ENCODE data around the gene RFTN1.

Gene RFTN1

GRCh38 chr3:16349986-16350596 lies 163.4 kb downstream of the RFTN1 start:
- no peak for DNase-seq

- no peak for DNase-seq
These were observed 166.0 kb downstream of the RFTN1 start for GRCh38 chr3:16347548-16347947.

DNA sequence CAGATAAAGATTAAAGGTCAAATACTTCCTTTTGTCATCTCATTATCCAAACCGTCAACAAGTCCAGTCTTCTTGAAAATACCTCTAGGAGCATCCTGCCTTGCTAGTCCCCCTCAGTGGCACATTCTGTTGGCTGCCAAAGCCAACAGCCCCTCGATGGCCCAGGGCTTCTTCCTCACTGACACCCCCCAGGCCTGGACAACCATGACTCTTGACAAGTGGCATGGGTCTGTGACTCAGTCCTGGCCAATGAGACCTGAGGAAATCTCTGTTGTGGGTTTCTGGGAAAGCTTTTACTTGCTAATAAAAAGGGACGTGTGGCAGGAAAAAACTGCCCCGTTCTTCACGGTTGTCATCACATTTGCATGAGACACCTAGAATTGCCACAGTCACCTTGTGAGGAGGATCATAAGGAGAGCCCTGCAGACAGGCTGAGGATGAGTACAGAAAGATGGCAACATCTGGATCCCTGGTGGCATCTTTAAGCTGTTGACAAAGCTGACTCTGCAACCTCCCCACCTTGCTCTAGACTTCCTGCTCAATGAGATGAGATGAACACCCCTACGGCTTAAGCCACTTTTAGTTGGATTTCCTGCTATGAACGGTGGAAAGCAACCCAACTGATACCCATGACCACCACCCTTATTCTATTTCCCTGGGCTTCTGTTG lies 167.0 kb downstream of the RFTN1 start:
- no peak for DNase-seq

- DNase-seq: no peak
These were observed 170.4 kb downstream of the RFTN1 start for GRCh38 chr3:16343101-16343500.

DNA sequence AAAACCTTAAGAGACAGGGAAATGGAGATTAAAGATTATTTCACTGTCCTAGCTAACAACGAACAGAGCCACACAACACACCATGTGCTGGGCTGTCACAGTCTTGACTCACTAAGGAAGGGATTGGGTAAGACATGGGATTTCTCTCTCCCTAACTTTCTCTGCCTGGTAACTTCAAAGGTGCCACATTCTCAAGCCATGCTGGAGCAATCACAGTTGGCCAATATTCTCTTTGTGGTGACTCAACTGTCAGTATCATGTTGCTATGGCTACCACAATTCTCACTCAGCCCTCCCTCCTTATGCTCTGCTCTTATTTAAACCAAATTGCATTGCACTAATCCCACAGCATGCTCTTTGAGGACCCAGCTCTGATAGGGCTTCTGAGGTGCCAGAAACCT lies 174.5 kb downstream of the RFTN1 start:
- DNase-seq: peak; percentile 43 to 57

- peak; percentile 62 to 64 for DNase-seq
These were observed 175.5 kb downstream of the RFTN1 start for GRCh38 chr3:16337856-16338540.

GRCh38 chr3:16336825-16337224 lies 176.7 kb downstream of the RFTN1 start:
- DNase-seq: no peak

DNA sequence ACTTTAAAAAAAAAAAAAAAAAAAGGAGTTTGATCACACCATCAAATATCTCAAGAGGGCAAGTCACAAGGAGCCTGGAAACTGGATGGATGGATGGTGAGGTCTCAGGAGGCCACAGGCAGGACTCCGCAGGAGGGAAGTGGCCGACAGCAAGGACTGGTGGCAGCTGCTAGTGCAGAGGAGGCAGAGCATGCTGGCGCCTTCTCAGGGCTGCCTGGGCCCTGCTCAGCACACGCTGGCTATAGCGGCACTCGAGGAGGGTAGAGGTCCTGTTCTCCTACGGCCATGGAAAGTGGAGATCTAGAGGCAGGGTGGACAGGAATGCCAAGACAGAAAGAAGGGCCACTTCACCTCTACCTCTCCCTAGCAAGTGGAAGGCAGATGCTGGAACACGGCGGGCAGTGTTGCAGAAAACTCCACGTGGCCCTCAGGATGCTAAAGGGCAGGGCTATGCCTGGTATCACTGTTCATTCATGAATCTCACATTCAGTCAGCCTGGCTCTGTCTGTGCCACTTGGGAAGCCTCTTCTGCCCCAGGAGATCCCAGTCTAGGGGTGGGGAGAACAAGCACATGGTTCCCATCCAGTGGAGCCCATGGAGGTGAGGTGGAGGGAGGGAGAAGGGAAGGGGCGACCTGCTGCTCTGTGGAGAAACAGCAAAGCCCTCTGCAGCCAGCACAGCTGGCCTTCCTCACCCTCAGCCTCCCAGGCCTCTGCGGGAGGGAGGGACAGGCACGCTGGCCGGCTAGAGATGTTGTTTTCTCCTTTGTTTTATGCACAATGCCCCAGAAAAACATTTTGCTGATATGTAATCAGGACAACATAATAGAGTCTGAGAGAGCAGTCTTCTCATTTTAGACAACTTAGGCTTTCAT lies 177.5 kb downstream of the RFTN1 start:
- no peak for DNase-seq

- no peak for DNase-seq
These were observed 178.2 kb downstream of the RFTN1 start for GRCh38 chr3:16335333-16335732.

DNA sequence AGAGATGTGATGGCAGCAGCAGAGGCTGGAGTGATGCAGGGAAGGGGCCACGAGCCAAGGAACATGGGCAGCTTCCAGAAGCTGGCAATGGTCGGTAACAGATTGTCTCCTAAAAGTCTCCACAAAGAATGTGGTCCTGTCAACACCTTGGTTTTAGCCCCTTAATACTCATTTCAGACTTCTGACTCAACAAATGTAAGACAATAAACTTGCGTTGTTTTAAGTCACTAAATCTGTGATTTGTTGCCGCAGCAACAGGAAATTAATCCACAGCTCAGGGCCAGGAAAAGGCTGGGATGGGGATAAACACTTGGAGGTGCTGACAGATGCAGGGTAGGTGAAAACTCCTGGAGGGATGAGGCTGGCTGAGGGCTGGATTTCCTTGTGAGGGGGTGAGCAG lies 178.6 kb downstream of the RFTN1 start:
- DNase-seq: no peak

DNA sequence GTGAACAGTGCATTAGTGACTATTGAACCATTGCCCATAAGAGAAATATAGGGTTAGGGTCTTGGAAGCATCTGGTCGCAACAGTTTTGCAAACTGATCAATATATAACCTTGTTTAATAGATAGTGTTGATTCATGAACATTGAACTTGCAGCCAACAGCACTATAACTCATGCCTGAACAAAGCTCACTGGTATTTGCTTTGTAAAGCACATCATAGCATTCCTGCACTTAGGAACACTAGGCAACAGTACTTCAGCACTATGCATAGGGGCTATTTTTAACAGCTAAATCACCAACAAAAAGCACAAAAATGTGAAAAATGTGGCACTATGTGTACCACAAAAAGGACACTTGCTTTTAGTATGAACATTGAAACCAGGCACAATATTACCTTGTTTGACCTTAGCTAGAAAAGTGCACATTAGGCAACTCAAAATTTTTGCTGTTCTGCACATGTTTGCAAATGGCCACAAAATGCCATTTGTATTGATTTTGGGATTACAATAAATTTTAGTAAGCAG lies 180.5 kb downstream of the RFTN1 start:
- no peak for DNase-seq

DNA sequence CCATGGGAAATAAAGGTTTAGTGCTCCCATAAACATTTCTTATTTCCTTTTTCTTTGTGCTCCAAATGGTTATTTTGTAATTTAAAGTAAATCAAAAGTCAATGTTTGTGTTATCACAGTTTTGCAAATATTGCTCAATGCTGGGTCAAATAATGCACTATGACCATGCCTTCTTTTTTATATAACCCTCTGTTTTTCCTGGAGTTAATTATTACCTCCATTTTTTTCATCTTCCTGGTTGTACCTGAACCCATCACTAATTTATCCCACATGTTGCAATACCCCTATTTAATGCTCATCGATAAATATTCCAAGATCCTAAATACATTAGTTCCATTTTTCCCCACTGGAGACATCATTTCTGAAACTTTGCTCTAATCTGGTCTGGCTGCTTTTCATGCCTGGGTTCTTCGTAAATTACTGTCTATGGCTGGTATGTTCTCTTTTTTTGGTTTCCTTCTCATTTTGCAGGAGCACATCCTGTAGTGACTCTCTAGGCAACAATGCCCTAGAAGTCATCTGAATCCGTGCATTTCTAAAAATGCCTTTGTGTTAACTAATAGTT lies 182.1 kb downstream of the RFTN1 start:
- DNase-seq: no peak

- DNase-seq: no peak
These were observed 183.1 kb downstream of the RFTN1 start for GRCh38 chr3:16330351-16330750.

DNA sequence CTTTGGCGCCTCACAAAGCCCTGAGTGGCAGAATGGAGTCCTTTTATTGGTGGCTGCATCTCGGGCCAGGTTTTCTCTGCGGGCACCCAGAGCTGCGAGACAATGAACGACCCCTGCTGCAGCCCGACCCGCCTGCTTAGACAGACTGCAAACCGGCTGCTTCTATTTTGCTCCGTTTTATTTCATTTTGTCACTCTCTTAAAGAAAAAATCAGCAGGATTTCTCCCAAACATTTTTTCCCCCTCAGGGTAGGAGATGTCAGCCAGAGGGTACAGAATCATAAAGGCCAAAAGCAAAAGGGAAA lies 183.7 kb downstream of the RFTN1 start:
- DNase-seq: no peak

- DNase-seq: no peak
These were observed 184.3 kb downstream of the RFTN1 start for GRCh38 chr3:16329036-16329825.

DNA sequence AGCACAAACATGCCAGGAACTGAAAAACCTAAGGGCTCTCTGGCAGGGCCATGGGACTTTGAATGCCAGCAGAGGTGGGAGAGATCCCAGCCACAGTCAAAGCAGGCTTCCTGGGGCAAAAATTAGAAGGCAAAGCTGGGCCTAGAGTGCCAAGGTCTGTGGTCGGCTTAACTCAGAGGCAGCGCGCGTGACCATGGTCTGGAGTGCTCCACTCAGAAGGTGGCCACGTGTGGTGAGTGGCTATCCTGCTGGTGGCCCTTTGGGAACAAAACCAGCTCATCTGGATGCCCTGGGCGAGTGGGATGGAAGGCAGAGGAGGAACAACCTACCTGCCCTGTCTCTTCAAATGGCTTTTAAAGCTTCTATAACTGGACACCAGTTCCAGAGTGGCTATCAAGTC lies 185.4 kb downstream of the RFTN1 start:
- no peak for DNase-seq

- no peak for DNase-seq
These were observed 186.7 kb downstream of the RFTN1 start for GRCh38 chr3:16326724-16327349.

DNA sequence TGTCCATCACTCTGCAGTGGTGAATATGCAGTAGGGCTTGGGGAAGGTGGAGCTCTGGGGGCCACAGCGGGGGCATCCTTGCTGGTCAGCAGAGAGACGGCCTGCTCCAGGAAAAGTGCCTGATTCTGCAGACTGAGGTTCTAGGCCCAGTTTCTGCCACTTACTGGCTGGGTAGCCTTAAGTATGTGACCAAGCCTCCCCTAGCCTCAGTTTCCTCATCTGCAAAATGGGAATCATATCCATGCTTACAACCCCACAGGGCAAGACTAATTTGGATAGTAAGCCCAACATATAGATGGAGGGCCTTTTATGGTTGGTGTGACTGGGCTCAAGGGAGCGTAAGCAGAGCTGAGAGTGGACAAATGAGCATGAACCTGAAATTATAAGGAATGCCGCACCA lies 187.6 kb downstream of the RFTN1 start:
- no peak for DNase-seq

- DNase-seq: no peak
These were observed 189.8 kb downstream of the RFTN1 start for GRCh38 chr3:16323737-16324136.

- no peak for DNase-seq
These were observed 191.3 kb downstream of the RFTN1 start for GRCh38 chr3:16322189-16322588.

GRCh38 chr3:16320711-16321110 lies 192.8 kb downstream of the RFTN1 start:
- DNase-seq: no peak

- DNase-seq: no peak
These were observed 193.8 kb downstream of the RFTN1 start for GRCh38 chr3:16319723-16320122.

Data from CD4-positive, alpha-beta T cell treated with Interleukin-1 beta for 1 hour (primary cell).